ENCODE measurements around the gene ITGB8.

The ITGB8 gene

GRCh38 chr7:20403331-20403730, 72.6 kb downstream of the ITGB8 start:
- no peak for TF ChIP-seq SNAI2 (CRISPR knock-in tag; IDR thresholded peaks at IDR 0.05)
- no peak for TF ChIP-seq CSDC2 (CRISPR knock-in tag; IDR thresholded peaks at IDR 0.05)
- ATAC-seq = peak; percentile 30; the same call in 2 of the 3 replicates

GRCh38 chr7:20404320-20404719, 73.6 kb downstream of the ITGB8 start:
- no peak for ATAC-seq
- TF ChIP-seq PPARA (CRISPR knock-in tag; IDR thresholded peaks at IDR 0.05; ENCODE audit: borderline replicate concordance) (no peak), RARB (CRISPR knock-in tag; IDR thresholded peaks at IDR 0.05) (no peak), BACH2 (CRISPR knock-in tag; IDR thresholded peaks at IDR 0.05; ENCODE audit: borderline replicate concordance) (no peak), SNAI2 (CRISPR knock-in tag; IDR thresholded peaks at IDR 0.05) (no peak), TSHZ2 (CRISPR knock-in tag; IDR thresholded peaks at IDR 0.05) (no peak), CREB5 (CRISPR knock-in tag; IDR thresholded peaks at IDR 0.05; ENCODE audit: low read depth) (no peak), CSDC2 (CRISPR knock-in tag; IDR thresholded peaks at IDR 0.05) (no peak), ZFP30 (CRISPR knock-in tag; IDR thresholded peaks at IDR 0.05) (no peak), ARNTL (CRISPR knock-in tag; IDR thresholded peaks at IDR 0.05; ENCODE audit: borderline replicate concordance, low read depth) (no peak), ZC3H10 (CRISPR knock-in tag; IDR thresholded peaks at IDR 0.05) (no peak)

GRCh38 chr7:20407585-20408466, 77.1 kb downstream of the ITGB8 start:
- no peak for ATAC-seq
- TF ChIP-seq TCF4 (CRISPR knock-in tag; IDR thresholded peaks at IDR 0.05; ENCODE audit: borderline replicate concordance) = no peak
- TF ChIP-seq BACH2 (CRISPR knock-in tag; IDR thresholded peaks at IDR 0.05; ENCODE audit: borderline replicate concordance) = no peak
- no peak for TF ChIP-seq ZNF565 (CRISPR knock-in tag; conservative IDR thresholded peaks at IDR 0.05; ENCODE audit: low read depth)
- TF ChIP-seq CSDC2 (CRISPR knock-in tag; IDR thresholded peaks at IDR 0.05) = no peak
- TF ChIP-seq ZFP30 (CRISPR knock-in tag; IDR thresholded peaks at IDR 0.05) = no peak
- no peak for TF ChIP-seq ESRRG (CRISPR knock-in tag; IDR thresholded peaks at IDR 0.05)
- peak; percentile 64 for TF ChIP-seq ISL1 (CRISPR knock-in tag; IDR thresholded peaks at IDR 0.05)
- no peak for TF ChIP-seq ZNF70 (CRISPR knock-in tag; IDR thresholded peaks at IDR 0.05)

- no peak for ATAC-seq
- TF ChIP-seq GLIS3 (CRISPR knock-in tag; IDR thresholded peaks at IDR 0.05) (no peak), CSDC2 (CRISPR knock-in tag; IDR thresholded peaks at IDR 0.05) (no peak), RARB (CRISPR knock-in tag; IDR thresholded peaks at IDR 0.05) (no peak), CSRNP3 (CRISPR knock-in tag; IDR thresholded peaks at IDR 0.05) (no peak), ZC3H10 (CRISPR knock-in tag; IDR thresholded peaks at IDR 0.05) (no peak), ESRRG (CRISPR knock-in tag; IDR thresholded peaks at IDR 0.05) (no peak)
Measured at GRCh38 chr7:20408467-20408826, 77.7 kb downstream of the ITGB8 start.

GRCh38 chr7:20409961-20410360, 79.3 kb downstream of the ITGB8 start:
- ATAC-seq = no peak
- no peak for TF ChIP-seq ARNTL (CRISPR knock-in tag; IDR thresholded peaks at IDR 0.05; ENCODE audit: borderline replicate concordance, low read depth)
- no peak for TF ChIP-seq ZFP30 (CRISPR knock-in tag; IDR thresholded peaks at IDR 0.05)
- no peak for TF ChIP-seq ZC3H10 (CRISPR knock-in tag; IDR thresholded peaks at IDR 0.05)
- TF ChIP-seq POU6F1 (CRISPR knock-in tag; IDR thresholded peaks at IDR 0.05; ENCODE audit: borderline replicate concordance, low read depth) = no peak
- no peak for TF ChIP-seq ZNF70 (CRISPR knock-in tag; IDR thresholded peaks at IDR 0.05)
